Kidney (tissue), 14 donors: ENCODE measurements around the gene GOLGA8B. TPM values are rescaled to one million over a fixed set of nuclear protein-coding genes. Genes with fewer than 3 reads are reported as not detected.

Experiments
- DNase-seq, 5 donors: peaks; one replicate each; pipeline ENCODE4 v3.0.0-alpha.2; 2013 to 2020
- FAIRE-seq: peaks from 2 replicates; lab custom pipeline; 2012; peaks lifted over from hg19 to GRCh38; lab: Jason Lieb, UNC
- H3K27ac ChIP-seq, 2 donors: one replicate each; pipeline ENCODE4 v1.7.0; 2013; ENCODE audit warnings: low read depth in 2 of 2, low read length in 2 of 2, inconsistent platforms in 1 of 2
- H3K27me3 ChIP-seq: one replicate; pipeline ENCODE4 v1.7.1; 2013; ENCODE audit warnings: low read length, inconsistent platforms; ENCODE audit not compliant: control insufficient read depth, insufficient read depth
- H3K36me3 ChIP-seq, 3 donors: one replicate each; pipeline versions ENCODE4 v1.7.0 to v1.7.1; 2013; ENCODE audit warnings: low read length in 3 of 3, control low read depth in 1 of 3, inconsistent platforms in 1 of 3; ENCODE audit not compliant: insufficient read depth in 3 of 3, control insufficient read depth in 2 of 3
- H3K4me1 ChIP-seq, 3 donors: one replicate each; pipeline versions ENCODE4 v1.7.0 to v1.7.1; 2013; ENCODE audit warnings: low read length in 3 of 3, inconsistent platforms in 1 of 3, low read depth in 1 of 3; ENCODE audit not compliant: control insufficient read depth in 2 of 3, insufficient read depth in 2 of 3
- H3K4me3 ChIP-seq, 3 donors: one replicate each; pipeline versions ENCODE4 v1.7.0 to v1.8.1; 2013; ENCODE audit warnings: low read length in 3 of 3, control low read depth in 1 of 3, inconsistent platforms in 1 of 3
- H3K9ac ChIP-seq, 3 donors: one replicate each; pipeline versions ENCODE4 v1.7.0 to v1.7.1; 2013; ENCODE audit warnings: low read length in 3 of 3, control low read depth in 1 of 3, inconsistent platforms in 1 of 3
- H3K9me3 ChIP-seq, 3 donors: one replicate each; pipeline versions ENCODE4 v1.7.0 to v1.7.1; 2013; ENCODE audit warnings: low read length in 3 of 3, control low read depth in 1 of 3, inconsistent platforms in 1 of 3; ENCODE audit not compliant: control insufficient read depth in 2 of 3, insufficient read depth in 1 of 3
- intact Hi-C: fragments of 100-400 bp; cut with DNase I; formaldehyde crosslinking; loops from one replicate; pipeline ENCODE4 v1.11.1; 2022
- polyA plus RNA-seq: library from polyadenylated mRNA; stranded (reverse); fragments of 350-450 nt; fragmentation: Illumina TruSeq; extraction: RNeasy Lipid Tissue Mini Kit (QIAGEN cat#74804); gene quantifications from one replicate; pipeline ENCODE4 v1.2.3, GENCODE V29; 2014; ENCODE audit warnings: low read depth, low replicate concordance; ENCODE audit not compliant: insufficient read depth
- total RNA-seq: library from RNA; stranded (reverse); fragmentation: NEBNext Ultra II Directional; extraction: Animal tissue kit (Norgen Biotek cat#: 25700); gene quantifications from one replicate; pipeline ENCODE4 v1.2.1, GENCODE V29; 2021
- TF ChIP-seq, protein P1 (sequence below): IDR thresholded peaks from 3 replicates; pipeline ENCODE4 v1.5.1; 2012; ENCODE audit warnings: mild to moderate bottlenecking, moderate library complexity, borderline replicate concordance; ENCODE audit not compliant: insufficient read depth; ENCODE audit errors: extremely low read depth
- donor health status: control.
- donor health status: control.
- donor health status: control.
- donor health status: control.
- donor health status: control.
- donor health status: DM: yes; HTN: yes; CAD: no.
- donor health status: Normal renal cell carcinoma (clear cell type).

Gene GOLGA8B
- total and polyA plus RNA-seq, 2 donors from 2014 or later = 21.4 to 125 TPM

DNA sequence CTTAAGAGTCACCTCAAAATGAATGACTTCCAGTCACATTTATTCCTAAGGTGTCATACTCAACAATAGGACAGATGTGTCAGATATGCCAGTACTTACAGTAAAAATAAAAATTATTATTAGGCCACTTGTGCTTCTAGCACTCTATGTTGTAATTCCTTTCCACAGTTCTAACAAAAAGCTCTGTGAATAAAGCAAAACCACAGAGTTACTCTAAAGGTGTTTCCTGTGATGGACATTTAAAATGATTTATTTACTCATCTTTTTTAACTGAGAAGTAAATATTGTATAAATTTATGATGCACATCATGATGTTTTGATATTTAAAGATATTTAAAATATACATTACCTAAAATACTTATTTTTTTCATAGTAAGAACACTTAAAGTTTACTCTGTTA lies 13.9 kb upstream of the GOLGA8B start:
- no peak for FAIRE-seq
- H3K9ac ChIP-seq = no peak overlapping the region
- no peak overlapping the region for H3K4me3 ChIP-seq
- no peaks in the 10 kb centered on the region for H3K27me3 ChIP-seq
- H3K9me3 ChIP-seq = no peaks in the 10 kb centered on the region
- no peak overlapping the region for H3K27ac ChIP-seq
- H3K36me3 ChIP-seq = no peaks in the 10 kb centered on the region
- no peak for DNase-seq
- H3K4me1 ChIP-seq = no peaks in the 10 kb centered on the region
- TF ChIP-seq, protein P1, sequence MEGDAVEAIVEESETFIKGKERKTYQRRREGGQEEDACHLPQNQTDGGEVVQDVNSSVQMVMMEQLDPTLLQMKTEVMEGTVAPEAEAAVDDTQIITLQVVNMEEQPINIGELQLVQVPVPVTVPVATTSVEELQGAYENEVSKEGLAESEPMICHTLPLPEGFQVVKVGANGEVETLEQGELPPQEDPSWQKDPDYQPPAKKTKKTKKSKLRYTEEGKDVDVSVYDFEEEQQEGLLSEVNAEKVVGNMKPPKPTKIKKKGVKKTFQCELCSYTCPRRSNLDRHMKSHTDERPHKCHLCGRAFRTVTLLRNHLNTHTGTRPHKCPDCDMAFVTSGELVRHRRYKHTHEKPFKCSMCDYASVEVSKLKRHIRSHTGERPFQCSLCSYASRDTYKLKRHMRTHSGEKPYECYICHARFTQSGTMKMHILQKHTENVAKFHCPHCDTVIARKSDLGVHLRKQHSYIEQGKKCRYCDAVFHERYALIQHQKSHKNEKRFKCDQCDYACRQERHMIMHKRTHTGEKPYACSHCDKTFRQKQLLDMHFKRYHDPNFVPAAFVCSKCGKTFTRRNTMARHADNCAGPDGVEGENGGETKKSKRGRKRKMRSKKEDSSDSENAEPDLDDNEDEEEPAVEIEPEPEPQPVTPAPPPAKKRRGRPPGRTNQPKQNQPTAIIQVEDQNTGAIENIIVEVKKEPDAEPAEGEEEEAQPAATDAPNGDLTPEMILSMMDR = no peak
- intact Hi-C loops = no loop called here

DNA sequence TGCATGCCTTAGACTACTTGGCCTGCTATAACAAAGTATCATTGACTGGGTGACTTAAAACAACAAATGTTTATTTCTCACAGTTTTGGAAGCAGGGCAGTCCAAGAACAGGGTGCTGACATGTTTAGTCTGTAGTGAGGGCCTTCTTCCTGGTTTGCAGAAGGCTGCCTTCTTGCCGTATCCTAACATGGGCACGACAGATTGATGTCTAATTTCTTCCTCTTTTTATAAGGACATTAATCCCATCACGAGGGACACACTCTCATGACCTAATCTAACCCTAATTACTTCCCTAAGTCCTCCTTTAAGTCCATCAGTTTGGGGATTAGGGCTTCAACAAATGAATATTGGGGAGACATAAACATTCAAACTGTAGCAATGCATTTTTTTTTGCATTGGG lies 10.9 kb upstream of the GOLGA8B start:
- TF ChIP-seq, protein P1 = no peak
- Histone ChIP-seq H3K36me3 (no peaks in the 10 kb centered on the region), H3K27me3 (no peaks in the 10 kb centered on the region), H3K9ac (no peak overlapping the region), H3K27ac (no peak overlapping the region), H3K9me3 (no peaks in the 10 kb centered on the region), H3K4me1 (no peaks in the 10 kb centered on the region), H3K4me3 (no peak overlapping the region)
- intact Hi-C loops = no loop called here
- FAIRE-seq (no peak), DNase-seq (no peak)

GRCh38 chr15:34591306-34591705 lies 7.9 kb upstream of the GOLGA8B start:
- Histone ChIP-seq H3K36me3 (no peaks in the 10 kb centered on the region), H3K9me3 (no peaks in the 10 kb centered on the region), H3K27ac (no peak overlapping the region), H3K4me3 (no peak overlapping the region), H3K27me3 (no peaks in the 10 kb centered on the region), H3K9ac (no peak overlapping the region), H3K4me1 (no peaks in the 10 kb centered on the region)
- FAIRE-seq = no peak
- TF ChIP-seq, protein P1 = no peak
- DNase-seq = peak in 1 of 5 donors; percentile 12
- intact Hi-C loops = no loop called here
